GM23248 (cell line): Measurements from ENCODE around the gene RAB6A.

Source experiments
- EZH2 ChIP-seq: fragments of 200-600 bp; sonication (generic); IDR thresholded peaks from 2 replicates; pipeline ENCODE4 v1.6.1; 2018; ENCODE audit warnings: antibody characterized with exemption, mild to moderate bottlenecking; ENCODE audit not compliant: insufficient read depth, poor library complexity, severe bottlenecking
- EZH2phosphoT487 ChIP-seq: fragments of 200-600 bp; sonication (generic); IDR thresholded peaks from 2 replicates; pipeline ENCODE4 v1.6.1; 2018; ENCODE audit warnings: antibody characterized with exemption, moderate library complexity, mild to moderate bottlenecking, low read depth; ENCODE audit not compliant: insufficient read depth

- TF ChIP-seq EZH2 (no peak), EZH2phosphoT487 (no peak)
Observed at GRCh38 chr11:73662445-73663157, 98.3 kb downstream of the RAB6A start.
